Transverse colon (tissue), 4 donors: Measurements from ENCODE around the gene HFM1.

Experiments used
- POLR2AphosphoS5 ChIP-seq, 3 donors: sonication (generic); formaldehyde crosslinking; IDR thresholded peaks; one replicate each; pipeline ENCODE4 v1.6.1; 2016; ENCODE audit warnings: antibody characterized with exemption in 3 of 3
- TF ChIP-seq, protein P1 (sequence below), 5 experiments: fragments of 200-600 bp in 3 of 5; fragments of 450-650 bp in 2 of 5; sonication (generic) in 3 of 5; IDR thresholded peaks; 1 replicate in 2 of 5; 2 replicates in 3 of 5; pipeline ENCODE4 v1.5.1; 2016 to 2017; ENCODE audit warnings: antibody characterized with exemption in 5 of 5, inconsistent platforms in 3 of 5, mild to moderate bottlenecking in 2 of 5, moderate library complexity in 1 of 5

DNA sequence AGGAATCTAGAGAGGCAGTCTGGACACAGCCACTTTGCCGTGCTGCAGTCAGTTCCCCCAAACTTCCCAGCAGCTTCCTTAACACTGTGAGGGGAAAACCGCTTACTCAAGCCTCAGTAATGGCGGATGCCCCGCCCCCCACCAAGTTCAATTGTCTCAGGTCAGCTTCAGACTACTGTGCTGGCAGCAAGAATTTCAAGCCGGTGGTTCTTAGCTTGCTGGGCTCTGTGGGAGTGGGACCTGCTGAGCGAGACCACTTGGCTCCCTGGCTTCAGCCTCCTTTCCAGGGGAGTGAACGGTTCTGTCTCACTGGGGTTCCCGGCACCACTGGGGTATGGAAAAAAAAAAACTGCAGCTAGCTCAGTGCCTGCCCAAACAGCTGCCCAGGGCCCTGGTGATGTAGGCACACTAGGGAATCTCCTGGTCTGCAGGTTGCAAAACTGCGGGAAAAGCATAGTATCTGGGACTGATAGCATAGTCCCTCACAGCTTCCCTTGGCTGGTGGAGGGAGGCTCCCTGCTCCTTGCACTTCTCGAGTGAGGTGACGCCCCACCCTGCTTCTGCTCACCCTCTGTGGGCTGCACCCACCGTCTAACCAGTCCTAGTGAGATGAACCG, 23.7 kb upstream of the HFM1 start:
- TF ChIP-seq, protein P1, sequence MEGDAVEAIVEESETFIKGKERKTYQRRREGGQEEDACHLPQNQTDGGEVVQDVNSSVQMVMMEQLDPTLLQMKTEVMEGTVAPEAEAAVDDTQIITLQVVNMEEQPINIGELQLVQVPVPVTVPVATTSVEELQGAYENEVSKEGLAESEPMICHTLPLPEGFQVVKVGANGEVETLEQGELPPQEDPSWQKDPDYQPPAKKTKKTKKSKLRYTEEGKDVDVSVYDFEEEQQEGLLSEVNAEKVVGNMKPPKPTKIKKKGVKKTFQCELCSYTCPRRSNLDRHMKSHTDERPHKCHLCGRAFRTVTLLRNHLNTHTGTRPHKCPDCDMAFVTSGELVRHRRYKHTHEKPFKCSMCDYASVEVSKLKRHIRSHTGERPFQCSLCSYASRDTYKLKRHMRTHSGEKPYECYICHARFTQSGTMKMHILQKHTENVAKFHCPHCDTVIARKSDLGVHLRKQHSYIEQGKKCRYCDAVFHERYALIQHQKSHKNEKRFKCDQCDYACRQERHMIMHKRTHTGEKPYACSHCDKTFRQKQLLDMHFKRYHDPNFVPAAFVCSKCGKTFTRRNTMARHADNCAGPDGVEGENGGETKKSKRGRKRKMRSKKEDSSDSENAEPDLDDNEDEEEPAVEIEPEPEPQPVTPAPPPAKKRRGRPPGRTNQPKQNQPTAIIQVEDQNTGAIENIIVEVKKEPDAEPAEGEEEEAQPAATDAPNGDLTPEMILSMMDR (IDR thresholded peaks at IDR 0.05), result no peak
- TF ChIP-seq POLR2AphosphoS5 (IDR thresholded peaks at IDR 0.05), result no peak
